NCI-H748 (cell line): ENCODE measurements around the gene NFKBIE.
"Not testable (repeated sequence)": the region's sequence is repeated elsewhere in the genome, so short reads cannot be mapped to it uniquely, and the experiment has no call there.

ENCODE experiments used
- DNase-seq: peaks from one replicate; lab custom pipeline; 2025; ENCODE audit not compliant: unreplicated experiment; lab: John Stamatoyannopoulos, UW

The NFKBIE gene, protein sequence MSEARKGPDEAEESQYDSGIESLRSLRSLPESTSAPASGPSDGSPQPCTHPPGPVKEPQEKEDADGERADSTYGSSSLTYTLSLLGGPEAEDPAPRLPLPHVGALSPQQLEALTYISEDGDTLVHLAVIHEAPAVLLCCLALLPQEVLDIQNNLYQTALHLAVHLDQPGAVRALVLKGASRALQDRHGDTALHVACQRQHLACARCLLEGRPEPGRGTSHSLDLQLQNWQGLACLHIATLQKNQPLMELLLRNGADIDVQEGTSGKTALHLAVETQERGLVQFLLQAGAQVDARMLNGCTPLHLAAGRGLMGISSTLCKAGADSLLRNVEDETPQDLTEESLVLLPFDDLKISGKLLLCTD

GRCh38 chr6:44265007-44265721 lies at the start of gene NFKBIE:
NFKBIE (minus strand) TSS chr6:44265551; CDS start chr6:44265346, 205 bp downstream.
- DNase-seq, result peak; percentile 93

GRCh38 chr6:44314657-44315056 lies 49.3 kb upstream of the NFKBIE start:
- DNase-seq, result not testable (repeated sequence)

- DNase-seq, result peak; percentile 94
These were observed 47.8 kb upstream of the NFKBIE start, which contains the start of gene AARS2 for GRCh38 chr6:44312901-44313788. AARS2 (minus strand) TSS chr6:44313347; CDS start chr6:44313323, 24 bp downstream.

GRCh38 chr6:44311767-44312166 lies 46.4 kb upstream of the NFKBIE start:
- DNase-seq, result no peak

GRCh38 chr6:44311304-44311703 lies 46.0 kb upstream of the NFKBIE start:
- DNase-seq, result no peak

- no peak for DNase-seq
These were observed 44.9 kb upstream of the NFKBIE start for GRCh38 chr6:44310241-44310640.

DNA sequence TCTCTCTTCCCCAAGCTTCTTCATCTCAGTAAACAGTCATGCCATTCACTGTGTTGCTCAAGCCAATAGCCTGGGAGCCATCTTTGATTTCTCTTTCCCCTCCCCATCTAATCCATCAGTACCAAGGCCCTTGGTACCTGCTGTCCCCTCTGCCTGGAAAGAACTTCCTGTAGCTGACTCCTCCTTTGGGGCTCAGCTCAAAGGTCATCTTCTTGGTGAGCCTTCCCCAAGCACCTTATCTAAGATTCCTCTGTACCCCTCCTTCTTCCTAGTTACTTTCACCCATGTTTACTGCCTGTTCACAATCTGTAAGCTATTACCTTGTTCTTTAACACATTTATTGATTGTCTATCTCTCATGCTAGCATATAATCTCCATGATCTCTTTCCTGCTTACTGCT lies 44.3 kb upstream of the NFKBIE start:
- no peak for DNase-seq

DNA sequence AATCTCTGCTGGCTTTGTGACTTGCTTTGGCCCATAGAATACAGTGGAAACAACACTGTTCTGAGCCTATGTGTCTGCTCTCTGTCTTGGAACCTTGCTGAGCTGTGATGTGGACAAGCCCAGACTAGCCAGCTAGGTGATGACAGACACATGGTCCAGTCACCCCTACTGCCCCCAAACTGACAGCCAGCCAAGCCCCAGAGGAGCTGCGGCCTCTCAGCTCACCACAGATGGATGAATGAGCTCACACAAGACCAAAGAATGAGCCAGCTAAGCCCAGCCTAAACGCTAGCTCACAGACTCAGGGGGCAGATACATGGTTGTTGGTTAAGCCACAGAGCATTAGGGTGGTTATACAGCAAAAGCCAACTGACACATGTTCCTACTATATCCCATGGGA lies 43.7 kb upstream of the NFKBIE start:
- no peak for DNase-seq

GRCh38 chr6:44307217-44307616 lies 41.9 kb upstream of the NFKBIE start:
- DNase-seq, result no peak

- no peak for DNase-seq
These were observed 41.4 kb upstream of the NFKBIE start for GRCh38 chr6:44306710-44307109.

- no peak for DNase-seq
These were observed 39.9 kb upstream of the NFKBIE start for GRCh38 chr6:44305200-44305725.

- peak; percentile 44 for DNase-seq
These were observed 39.2 kb upstream of the NFKBIE start for GRCh38 chr6:44304282-44305199.

DNA sequence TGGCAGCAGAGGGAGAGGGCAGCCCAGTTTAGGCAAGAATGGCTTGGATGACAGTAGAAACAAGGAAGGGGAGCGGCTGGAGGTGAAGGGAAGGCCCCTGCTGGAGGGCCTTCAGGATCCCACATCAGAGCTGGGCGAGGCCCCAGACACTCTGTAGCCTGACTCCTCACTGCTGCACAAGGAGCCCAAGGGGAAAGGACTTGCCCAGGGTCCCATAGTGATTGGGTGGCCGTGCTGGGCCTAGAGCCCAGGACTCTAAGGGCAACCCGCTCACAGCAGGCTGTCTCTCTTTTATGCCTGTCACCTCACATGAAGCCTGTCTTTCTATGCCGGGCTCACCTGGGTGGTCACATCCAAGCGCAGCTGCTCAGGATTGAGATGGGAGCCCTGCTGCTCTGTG lies 38.5 kb upstream of the NFKBIE start:
- DNase-seq, result no peak

- DNase-seq, result no peak
These were observed 37.5 kb upstream of the NFKBIE start for GRCh38 chr6:44302856-44303255.

DNA sequence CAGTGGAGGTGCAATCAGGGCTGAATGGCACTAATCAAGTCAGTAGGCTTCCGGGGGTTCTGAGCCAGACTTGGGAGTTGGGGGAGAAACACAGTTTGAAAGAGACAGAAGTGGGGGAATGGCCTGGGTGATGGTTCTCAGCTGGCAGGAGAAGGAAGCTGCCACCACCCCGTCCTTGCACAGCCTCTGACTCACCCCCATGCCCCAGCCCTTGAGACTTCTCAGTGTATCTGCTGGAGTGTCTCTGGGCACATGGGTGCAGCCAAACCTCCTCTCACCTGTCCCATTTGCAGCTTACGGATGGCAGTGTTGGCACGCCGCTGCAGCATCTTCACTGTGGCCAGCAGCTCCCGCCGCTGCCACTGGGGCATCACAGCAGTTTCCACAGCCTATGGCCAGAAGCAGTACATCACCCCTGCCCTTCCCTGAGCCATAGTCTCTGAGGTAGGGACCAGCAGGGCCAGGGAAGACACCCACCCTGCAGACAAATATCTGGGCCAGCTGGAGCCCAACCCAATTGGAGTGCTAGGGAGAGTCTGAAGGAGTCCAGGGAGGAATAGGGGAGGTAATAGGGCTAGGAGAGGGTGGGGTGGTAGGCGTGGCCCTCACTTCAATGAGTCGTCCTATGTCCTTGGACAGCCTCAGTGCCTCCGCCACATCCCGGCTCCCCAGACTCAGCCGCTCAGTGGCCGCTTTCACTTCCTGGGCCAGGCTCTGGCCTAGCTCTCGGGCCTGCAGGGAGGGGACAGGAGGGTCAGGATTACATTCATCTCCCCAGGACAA lies 36.6 kb upstream of the NFKBIE start:
- no peak for DNase-seq

GRCh38 chr6:44301106-44301505 lies 35.8 kb upstream of the NFKBIE start:
- DNase-seq, result no peak

DNA sequence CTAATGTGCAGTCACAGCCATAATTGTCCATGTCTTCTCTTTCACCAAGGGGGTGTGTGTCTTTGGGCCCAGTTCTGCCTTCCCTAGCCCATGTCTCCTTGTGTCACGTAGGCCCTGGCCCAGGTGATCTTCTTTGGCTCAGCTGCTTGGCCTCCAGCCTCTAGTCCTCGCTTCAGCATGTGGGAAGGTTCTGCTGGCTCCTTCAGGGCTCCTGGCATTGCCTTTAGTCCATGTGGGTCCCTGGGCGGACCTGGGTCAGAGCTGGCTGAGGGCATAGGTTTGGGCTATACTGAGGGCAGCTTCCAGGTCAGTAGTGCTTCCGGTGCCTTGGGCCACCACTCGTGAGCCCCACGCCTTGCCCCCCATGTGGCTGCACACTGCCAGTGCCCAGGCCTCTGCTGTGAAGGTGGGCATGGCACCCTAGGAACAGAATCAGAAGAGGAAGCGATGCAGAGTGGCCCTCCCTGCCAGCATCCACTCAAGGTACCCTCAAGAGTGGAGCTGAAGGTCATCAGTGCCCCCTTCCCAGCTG lies 35.0 kb upstream of the NFKBIE start:
- DNase-seq, result no peak

DNA sequence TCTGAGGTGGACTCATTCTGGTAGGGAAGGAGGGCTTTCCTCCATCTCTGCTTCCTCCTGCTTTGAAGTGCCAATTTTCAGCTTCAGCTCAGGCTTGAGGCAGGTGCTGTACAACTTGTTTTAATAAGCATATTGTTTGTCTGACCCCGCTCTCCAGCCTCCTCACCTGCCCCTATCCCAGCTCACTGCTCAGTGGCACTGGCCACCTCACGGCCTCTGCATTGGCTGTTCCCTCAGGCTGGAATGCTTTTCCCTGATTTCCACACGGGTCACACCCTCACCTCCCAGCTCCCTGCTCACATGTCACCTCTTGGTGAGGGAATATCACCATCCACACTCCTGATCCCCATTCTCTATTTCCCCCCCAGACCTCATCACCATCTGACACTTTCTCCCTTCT lies 33.5 kb upstream of the NFKBIE start:
- no peak for DNase-seq
